Measurements from ENCODE around the gene ZC3H18.

ZC3H18 gene

DNA sequence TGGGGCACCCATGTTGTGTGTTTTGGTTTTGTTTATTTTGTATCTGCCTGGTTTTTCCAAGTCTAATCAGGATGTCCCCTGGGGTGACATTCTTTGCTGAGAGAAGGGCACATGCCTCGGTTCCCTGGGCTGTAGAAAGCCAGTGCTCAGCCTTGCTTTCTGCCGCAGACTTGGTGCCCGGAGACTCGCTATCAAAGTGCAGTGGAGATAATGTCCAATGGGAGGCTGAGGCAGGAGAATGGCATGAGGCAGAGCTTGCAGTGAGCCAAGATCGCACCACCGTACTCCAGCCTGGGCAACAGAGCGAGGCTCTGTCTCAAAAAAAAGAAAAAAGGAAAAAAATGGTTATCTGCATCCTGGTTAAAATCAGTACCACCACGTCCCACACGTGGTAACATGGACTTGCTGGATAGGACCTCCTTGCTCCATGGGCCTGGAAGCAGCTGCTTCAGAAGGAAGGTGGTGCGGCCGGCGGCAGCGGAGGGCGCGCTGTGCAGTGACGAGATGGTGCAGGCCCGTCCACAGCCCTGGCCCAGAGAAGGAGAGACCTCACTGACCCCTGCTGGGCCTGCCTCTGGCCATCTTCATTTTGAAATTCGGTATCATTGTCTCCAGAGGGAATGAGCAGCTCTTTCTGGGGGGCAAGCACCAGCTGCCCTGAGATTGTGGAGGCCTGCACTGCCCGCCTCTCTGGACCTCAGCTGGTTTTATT is 48.9 kb downstream of the ZC3H18 start (continued):
- TF ChIP-seq, protein P1, sequence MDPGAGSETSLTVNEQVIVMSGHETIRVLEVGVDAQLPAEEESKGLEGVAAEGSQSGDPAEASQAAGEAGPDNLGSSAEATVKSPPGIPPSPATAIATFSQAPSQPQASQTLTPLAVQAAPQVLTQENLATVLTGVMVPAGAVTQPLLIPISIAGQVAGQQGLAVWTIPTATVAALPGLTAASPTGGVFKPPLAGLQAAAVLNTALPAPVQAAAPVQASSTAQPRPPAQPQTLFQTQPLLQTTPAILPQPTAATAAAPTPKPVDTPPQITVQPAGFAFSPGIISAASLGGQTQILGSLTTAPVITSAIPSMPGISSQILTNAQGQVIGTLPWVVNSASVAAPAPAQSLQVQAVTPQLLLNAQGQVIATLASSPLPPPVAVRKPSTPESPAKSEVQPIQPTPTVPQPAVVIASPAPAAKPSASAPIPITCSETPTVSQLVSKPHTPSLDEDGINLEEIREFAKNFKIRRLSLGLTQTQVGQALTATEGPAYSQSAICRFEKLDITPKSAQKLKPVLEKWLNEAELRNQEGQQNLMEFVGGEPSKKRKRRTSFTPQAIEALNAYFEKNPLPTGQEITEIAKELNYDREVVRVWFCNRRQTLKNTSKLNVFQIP (CRISPR knock-in tag; IDR thresholded peaks at IDR 0.05; ENCODE audit: borderline replicate concordance, low read depth): no peak
- TF ChIP-seq ESRRG (CRISPR knock-in tag; IDR thresholded peaks at IDR 0.05): no peak

DNA sequence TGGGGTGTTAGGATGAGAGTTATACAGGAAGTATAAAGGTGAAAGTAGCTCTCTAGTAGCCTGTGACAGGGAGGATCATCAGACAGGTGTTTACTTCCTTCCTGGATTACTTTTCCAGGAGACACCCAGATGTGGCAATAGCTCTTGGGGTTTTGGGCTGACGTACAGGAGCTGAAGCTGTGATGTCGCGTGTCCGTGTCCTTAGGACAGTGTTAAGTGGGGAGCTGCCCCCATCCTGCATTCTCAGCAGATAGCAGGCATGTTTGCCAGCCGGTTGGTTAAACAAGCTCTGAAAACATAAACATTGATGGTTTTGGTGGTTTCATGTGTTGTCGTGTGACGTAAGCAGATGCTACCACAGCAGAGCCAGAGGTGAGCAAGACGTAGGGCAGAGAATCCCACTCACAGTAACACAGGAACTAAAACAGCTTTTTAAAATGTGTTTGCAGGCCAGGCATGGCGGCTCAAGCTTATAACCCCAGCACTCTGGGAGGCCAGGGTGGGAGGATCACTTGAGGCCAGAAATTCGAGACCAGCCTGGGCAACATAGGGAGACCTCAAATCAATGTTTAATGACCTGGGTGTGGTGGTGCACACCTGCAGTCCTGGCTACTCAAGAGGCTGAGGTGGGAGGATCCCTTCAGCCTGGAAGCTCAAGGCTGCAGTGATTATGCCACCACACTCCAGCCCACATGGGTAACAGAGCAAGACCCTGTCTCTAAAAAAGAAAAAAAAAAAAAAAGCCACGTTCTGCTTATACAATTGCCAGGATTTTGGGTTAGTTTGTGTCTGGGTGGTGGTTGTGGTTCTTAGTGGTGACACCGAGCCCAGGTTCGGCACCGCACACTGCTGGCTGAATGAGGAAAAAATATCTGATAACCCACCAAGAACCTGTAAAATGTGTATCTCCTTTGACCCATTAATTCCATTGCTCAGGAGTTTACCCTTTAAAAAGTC is 49.9 kb downstream of the ZC3H18 start:
- ATAC-seq: no peak

DNA sequence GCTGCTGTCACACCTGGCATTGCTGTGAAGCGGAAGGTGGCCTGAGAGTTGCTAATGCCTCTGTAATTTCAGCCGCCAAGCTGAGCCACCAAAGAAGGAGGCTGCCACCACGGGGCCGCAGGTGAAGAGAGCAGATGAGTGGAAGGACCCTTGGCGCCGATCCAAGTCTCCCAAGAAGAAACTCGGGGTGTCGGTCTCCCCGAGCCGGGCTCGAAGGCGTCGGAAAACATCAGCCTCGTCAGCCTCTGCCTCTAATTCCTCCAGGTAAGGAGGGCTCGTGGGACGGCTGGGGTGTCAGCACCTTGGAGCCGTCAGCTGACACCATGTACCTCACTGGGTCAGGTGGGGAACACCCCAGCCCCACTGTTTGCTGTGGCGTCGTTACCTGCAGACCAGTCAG is 51.9 kb downstream of the ZC3H18 start:
- ATAC-seq: no peak
- TF ChIP-seq, protein P2, sequence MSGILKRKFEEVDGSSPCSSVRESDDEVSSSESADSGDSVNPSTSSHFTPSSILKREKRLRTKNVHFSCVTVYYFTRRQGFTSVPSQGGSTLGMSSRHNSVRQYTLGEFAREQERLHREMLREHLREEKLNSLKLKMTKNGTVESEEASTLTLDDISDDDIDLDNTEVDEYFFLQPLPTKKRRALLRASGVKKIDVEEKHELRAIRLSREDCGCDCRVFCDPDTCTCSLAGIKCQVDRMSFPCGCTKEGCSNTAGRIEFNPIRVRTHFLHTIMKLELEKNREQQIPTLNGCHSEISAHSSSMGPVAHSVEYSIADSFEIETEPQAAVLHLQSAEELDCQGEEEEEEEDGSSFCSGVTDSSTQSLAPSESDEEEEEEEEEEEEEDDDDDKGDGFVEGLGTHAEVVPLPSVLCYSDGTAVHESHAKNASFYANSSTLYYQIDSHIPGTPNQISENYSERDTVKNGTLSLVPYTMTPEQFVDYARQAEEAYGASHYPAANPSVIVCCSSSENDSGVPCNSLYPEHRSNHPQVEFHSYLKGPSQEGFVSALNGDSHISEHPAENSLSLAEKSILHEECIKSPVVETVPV (CRISPR knock-in tag; IDR thresholded peaks at IDR 0.05): no peak

More for the DNA sequence above, 49.9 kb downstream of the ZC3H18 start:
- no peak for TF ChIP-seq ZFP30 (CRISPR knock-in tag; IDR thresholded peaks at IDR 0.05)
- no peak for TF ChIP-seq ZNF8 (CRISPR knock-in tag; IDR thresholded peaks at IDR 0.05)
- no peak for TF ChIP-seq BACH2 (CRISPR knock-in tag; IDR thresholded peaks at IDR 0.05; ENCODE audit: borderline replicate concordance)
- TF ChIP-seq ISL1 (CRISPR knock-in tag; IDR thresholded peaks at IDR 0.05): no peak
- TF ChIP-seq ARNTL (CRISPR knock-in tag; IDR thresholded peaks at IDR 0.05; ENCODE audit: borderline replicate concordance, low read depth): no peak
- TF ChIP-seq SNAI2 (CRISPR knock-in tag; IDR thresholded peaks at IDR 0.05): no peak
- no peak for TF ChIP-seq ZFP3 (CRISPR knock-in tag; IDR thresholded peaks at IDR 0.05)
- TF ChIP-seq, protein P3, sequence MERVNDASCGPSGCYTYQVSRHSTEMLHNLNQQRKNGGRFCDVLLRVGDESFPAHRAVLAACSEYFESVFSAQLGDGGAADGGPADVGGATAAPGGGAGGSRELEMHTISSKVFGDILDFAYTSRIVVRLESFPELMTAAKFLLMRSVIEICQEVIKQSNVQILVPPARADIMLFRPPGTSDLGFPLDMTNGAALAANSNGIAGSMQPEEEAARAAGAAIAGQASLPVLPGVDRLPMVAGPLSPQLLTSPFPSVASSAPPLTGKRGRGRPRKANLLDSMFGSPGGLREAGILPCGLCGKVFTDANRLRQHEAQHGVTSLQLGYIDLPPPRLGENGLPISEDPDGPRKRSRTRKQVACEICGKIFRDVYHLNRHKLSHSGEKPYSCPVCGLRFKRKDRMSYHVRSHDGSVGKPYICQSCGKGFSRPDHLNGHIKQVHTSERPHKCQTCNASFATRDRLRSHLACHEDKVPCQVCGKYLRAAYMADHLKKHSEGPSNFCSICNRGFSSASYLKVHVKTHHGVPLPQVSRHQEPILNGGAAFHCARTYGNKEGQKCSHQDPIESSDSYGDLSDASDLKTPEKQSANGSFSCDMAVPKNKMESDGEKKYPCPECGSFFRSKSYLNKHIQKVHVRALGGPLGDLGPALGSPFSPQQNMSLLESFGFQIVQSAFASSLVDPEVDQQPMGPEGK (CRISPR knock-in tag; IDR thresholded peaks at IDR 0.05; ENCODE audit: borderline replicate concordance): no peak
- no peak for TF ChIP-seq OSR1 (CRISPR knock-in tag; IDR thresholded peaks at IDR 0.05)
- TF ChIP-seq, protein P1 (CRISPR knock-in tag; IDR thresholded peaks at IDR 0.05; ENCODE audit: borderline replicate concordance, low read depth): no peak
- no peak for TF ChIP-seq RARB (CRISPR knock-in tag; IDR thresholded peaks at IDR 0.05)
- no peak for TF ChIP-seq ZNF70 (CRISPR knock-in tag; IDR thresholded peaks at IDR 0.05)
- TF ChIP-seq TCF4 (CRISPR knock-in tag; IDR thresholded peaks at IDR 0.05; ENCODE audit: borderline replicate concordance): no peak
- TF ChIP-seq PPARA (CRISPR knock-in tag; IDR thresholded peaks at IDR 0.05; ENCODE audit: borderline replicate concordance): no peak
- no peak for TF ChIP-seq ESRRG (CRISPR knock-in tag; IDR thresholded peaks at IDR 0.05)
- no peak for TF ChIP-seq GLIS3 (CRISPR knock-in tag; IDR thresholded peaks at IDR 0.05)

DNA sequence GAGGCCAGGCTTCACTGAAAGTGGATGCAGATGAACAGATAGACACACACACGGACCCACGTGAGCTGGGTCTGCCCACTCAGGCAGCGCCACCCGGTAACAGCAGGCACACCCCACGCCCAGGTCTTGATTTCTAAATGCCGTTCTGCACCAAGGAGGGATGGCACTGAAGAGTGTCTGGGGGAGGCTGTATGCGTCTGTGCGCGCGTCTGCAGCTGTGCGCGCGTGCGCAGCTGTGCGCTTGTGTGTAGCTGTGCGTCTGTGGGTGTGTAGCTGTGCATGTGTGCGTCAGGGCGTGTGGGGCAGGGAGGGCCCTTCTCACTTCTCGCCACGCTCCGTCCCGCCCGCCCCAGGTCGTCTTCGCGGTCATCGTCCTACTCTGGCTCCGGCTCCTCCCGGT is 52.7 kb downstream of the ZC3H18 start:
- no peak for ATAC-seq
- TF ChIP-seq RARB (CRISPR knock-in tag; IDR thresholded peaks at IDR 0.05): no peak
- TF ChIP-seq ZFP3 (CRISPR knock-in tag; IDR thresholded peaks at IDR 0.05): no peak
- no peak for TF ChIP-seq BACH2 (CRISPR knock-in tag; IDR thresholded peaks at IDR 0.05; ENCODE audit: borderline replicate concordance)
- no peak for TF ChIP-seq ZNF565 (CRISPR knock-in tag; conservative IDR thresholded peaks at IDR 0.05; ENCODE audit: low read depth)
- no peak for TF ChIP-seq ESRRG (CRISPR knock-in tag; IDR thresholded peaks at IDR 0.05)
- TF ChIP-seq, protein P3 (CRISPR knock-in tag; IDR thresholded peaks at IDR 0.05; ENCODE audit: borderline replicate concordance): no peak
- TF ChIP-seq, protein P1 (CRISPR knock-in tag; IDR thresholded peaks at IDR 0.05; ENCODE audit: borderline replicate concordance, low read depth): no peak

Measured in SK-N-SH treated with all-trans-retinoic acid at 6 μM for 48 hours (cell line).